Kidney (tissue), 14 donors: ENCODE results near the gene HHIPL2. TPM values are rescaled to one million over a fixed set of nuclear protein-coding genes. Genes with fewer than 3 reads are reported as not detected.

Source experiments
- DNase-seq, 5 donors: peaks; one replicate each; pipeline ENCODE4 v3.0.0-alpha.2; 2013 to 2020
- FAIRE-seq: peaks from 2 replicates; lab custom pipeline; 2012; peaks lifted over from hg19 to GRCh38; lab: Jason Lieb, UNC
- H3K27ac ChIP-seq, 2 donors: one replicate each; pipeline ENCODE4 v1.7.0; 2013; ENCODE audit warnings: low read depth in 2 of 2, low read length in 2 of 2, inconsistent platforms in 1 of 2
- H3K27me3 ChIP-seq: one replicate; pipeline ENCODE4 v1.7.1; 2013; ENCODE audit warnings: low read length, inconsistent platforms; ENCODE audit not compliant: control insufficient read depth, insufficient read depth
- H3K36me3 ChIP-seq, 3 donors: one replicate each; pipeline versions ENCODE4 v1.7.0 to v1.7.1; 2013; ENCODE audit warnings: low read length in 3 of 3, control low read depth in 1 of 3, inconsistent platforms in 1 of 3; ENCODE audit not compliant: insufficient read depth in 3 of 3, control insufficient read depth in 2 of 3
- H3K4me1 ChIP-seq, 3 donors: one replicate each; pipeline versions ENCODE4 v1.7.0 to v1.7.1; 2013; ENCODE audit warnings: low read length in 3 of 3, inconsistent platforms in 1 of 3, low read depth in 1 of 3; ENCODE audit not compliant: control insufficient read depth in 2 of 3, insufficient read depth in 2 of 3
- H3K4me3 ChIP-seq, 3 donors: one replicate each; pipeline versions ENCODE4 v1.7.0 to v1.8.1; 2013; ENCODE audit warnings: low read length in 3 of 3, control low read depth in 1 of 3, inconsistent platforms in 1 of 3
- H3K9ac ChIP-seq, 3 donors: one replicate each; pipeline versions ENCODE4 v1.7.0 to v1.7.1; 2013; ENCODE audit warnings: low read length in 3 of 3, control low read depth in 1 of 3, inconsistent platforms in 1 of 3
- H3K9me3 ChIP-seq, 3 donors: one replicate each; pipeline versions ENCODE4 v1.7.0 to v1.7.1; 2013; ENCODE audit warnings: low read length in 3 of 3, control low read depth in 1 of 3, inconsistent platforms in 1 of 3; ENCODE audit not compliant: control insufficient read depth in 2 of 3, insufficient read depth in 1 of 3
- intact Hi-C: fragments of 100-400 bp; cut with DNase I; formaldehyde crosslinking; loops from one replicate; pipeline ENCODE4 v1.11.1; 2022
- polyA plus RNA-seq: library from polyadenylated mRNA; stranded (reverse); fragments of 350-450 nt; fragmentation: Illumina TruSeq; extraction: RNeasy Lipid Tissue Mini Kit (QIAGEN cat#74804); gene quantifications from one replicate; pipeline ENCODE4 v1.2.3, GENCODE V29; 2014; ENCODE audit warnings: low read depth, low replicate concordance; ENCODE audit not compliant: insufficient read depth
- total RNA-seq: library from RNA; stranded (reverse); fragmentation: NEBNext Ultra II Directional; extraction: Animal tissue kit (Norgen Biotek cat#: 25700); gene quantifications from one replicate; pipeline ENCODE4 v1.2.1, GENCODE V29; 2021
- TF ChIP-seq, protein P1 (sequence below): IDR thresholded peaks from 3 replicates; pipeline ENCODE4 v1.5.1; 2012; ENCODE audit warnings: mild to moderate bottlenecking, moderate library complexity, borderline replicate concordance; ENCODE audit not compliant: insufficient read depth; ENCODE audit errors: extremely low read depth
- donor health status: control.
- donor health status: control.
- donor health status: control.
- donor health status: control.
- donor health status: control.
- donor health status: DM: yes; HTN: yes; CAD: no.
- donor health status: Normal renal cell carcinoma (clear cell type).

The HHIPL2 gene
- total and polyA plus RNA-seq, 2 donors from 2014 or later: 0.09 TPM; not detected in 1

DNA sequence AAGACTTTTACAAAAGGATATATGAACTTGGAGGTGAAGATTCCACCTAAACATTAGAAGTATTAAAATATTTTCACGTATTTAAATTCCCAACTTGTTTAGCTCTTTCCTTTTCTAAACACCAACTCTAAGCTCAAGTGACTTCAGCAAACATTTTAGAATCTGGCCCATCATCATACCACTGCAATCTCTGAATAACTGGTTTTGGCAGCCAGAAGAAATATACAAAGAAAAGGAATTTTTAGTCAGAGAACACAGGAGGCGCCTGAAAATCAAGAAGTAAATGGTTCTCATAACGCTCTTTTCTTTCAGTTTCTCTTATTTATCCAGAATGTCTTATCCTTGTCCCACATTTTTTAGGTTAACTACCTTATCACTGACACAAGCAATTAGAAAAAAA, 31.4 kb upstream of the HHIPL2 start:
- Histone ChIP-seq H3K9me3 (no peaks in the 10 kb centered on the region), H3K4me1 (no peaks in the 10 kb centered on the region), H3K27ac (no peak overlapping the region), H3K27me3 (no peaks in the 10 kb centered on the region), H3K9ac (no peak overlapping the region), H3K36me3 (peaks cover 0 to 7% (median 0%) of the 10 kb centered on the region in 3 donors), H3K4me3 (no peak overlapping the region)
- intact Hi-C loops: no loop called here
- FAIRE-seq (no peak), DNase-seq (no peak)
- TF ChIP-seq, protein P1, sequence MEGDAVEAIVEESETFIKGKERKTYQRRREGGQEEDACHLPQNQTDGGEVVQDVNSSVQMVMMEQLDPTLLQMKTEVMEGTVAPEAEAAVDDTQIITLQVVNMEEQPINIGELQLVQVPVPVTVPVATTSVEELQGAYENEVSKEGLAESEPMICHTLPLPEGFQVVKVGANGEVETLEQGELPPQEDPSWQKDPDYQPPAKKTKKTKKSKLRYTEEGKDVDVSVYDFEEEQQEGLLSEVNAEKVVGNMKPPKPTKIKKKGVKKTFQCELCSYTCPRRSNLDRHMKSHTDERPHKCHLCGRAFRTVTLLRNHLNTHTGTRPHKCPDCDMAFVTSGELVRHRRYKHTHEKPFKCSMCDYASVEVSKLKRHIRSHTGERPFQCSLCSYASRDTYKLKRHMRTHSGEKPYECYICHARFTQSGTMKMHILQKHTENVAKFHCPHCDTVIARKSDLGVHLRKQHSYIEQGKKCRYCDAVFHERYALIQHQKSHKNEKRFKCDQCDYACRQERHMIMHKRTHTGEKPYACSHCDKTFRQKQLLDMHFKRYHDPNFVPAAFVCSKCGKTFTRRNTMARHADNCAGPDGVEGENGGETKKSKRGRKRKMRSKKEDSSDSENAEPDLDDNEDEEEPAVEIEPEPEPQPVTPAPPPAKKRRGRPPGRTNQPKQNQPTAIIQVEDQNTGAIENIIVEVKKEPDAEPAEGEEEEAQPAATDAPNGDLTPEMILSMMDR: no peak

DNA sequence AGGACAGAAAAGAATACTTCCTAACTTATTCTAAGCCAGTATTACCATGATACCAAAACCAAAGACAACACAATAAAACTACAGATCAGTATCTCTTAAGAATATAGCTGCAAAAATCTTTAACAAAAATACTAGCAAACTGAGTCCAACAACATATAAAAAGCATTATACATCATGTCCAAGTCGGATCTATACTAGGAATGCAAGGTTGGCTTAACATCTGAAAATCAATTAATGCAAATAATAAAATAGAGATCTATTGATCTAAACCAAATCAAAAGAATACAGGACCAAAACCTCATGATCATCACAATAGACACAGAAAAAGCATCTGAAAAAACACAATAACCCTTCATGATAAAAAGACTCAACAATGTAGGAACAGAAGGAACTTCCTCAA, 22.9 kb upstream of the HHIPL2 start:
- FAIRE-seq (no peak), DNase-seq (no peak)
- Histone ChIP-seq H3K9me3 (no peaks in the 10 kb centered on the region), H3K9ac (no peak overlapping the region), H3K27me3 (no peaks in the 10 kb centered on the region), H3K27ac (no peak overlapping the region), H3K4me1 (no peaks in the 10 kb centered on the region), H3K4me3 (no peak overlapping the region), H3K36me3 (peaks cover 0 to 2% (median 0%) of the 10 kb centered on the region in 3 donors)
- intact Hi-C loops: no loop called here
- TF ChIP-seq, protein P1: no peak

DNA sequence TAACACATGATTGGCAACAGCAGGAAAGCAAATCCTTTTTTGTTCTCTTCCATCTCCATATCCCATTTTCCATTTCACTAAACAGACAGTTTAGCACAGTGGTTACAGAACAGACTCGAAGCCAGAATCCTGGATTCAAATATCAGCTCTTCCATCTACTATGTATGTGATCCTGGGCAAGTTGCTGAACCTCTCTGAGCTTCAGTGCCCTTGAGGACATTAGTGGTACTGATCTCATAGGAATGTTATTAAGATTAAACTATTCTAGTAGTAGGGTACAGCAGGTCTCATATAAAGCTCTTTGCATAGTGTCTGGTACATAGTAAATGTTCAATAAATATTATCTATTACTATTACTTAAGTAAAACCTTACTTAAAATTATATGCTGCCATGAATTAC, 13.8 kb upstream of the HHIPL2 start:
- no peak for DNase-seq
- TF ChIP-seq, protein P1: no peak
- Histone ChIP-seq H3K9ac (no peak overlapping the region), H3K4me1 (no peaks in the 10 kb centered on the region), H3K27ac (no peak overlapping the region), H3K36me3 (peaks cover 4 to 11% (median 9%) of the 10 kb centered on the region in 3 donors), H3K27me3 (no peaks in the 10 kb centered on the region), H3K4me3 (no peak overlapping the region), H3K9me3 (no peaks in the 10 kb centered on the region)
- no peak for FAIRE-seq
- intact Hi-C loops: no loop called here

DNA sequence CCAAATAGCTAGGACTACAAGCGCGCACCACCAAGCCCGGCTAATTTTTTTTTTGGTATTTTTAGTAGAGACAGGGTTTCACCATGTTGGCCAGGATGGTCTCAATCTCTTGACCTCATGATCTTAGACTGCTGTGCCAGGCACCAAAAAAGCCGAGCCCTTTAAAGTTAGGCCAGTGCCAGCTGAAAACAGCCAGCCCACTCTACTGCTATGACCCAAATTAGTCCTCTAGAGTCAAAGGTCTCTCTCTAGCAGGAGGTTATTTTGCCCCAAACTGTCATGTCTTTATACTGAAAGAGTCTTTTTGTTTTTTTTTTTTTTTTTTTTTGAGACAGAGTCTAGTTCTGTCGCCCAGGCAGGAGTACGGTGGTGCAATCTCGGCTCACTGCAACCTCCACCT, 9.7 kb upstream of the HHIPL2 start:
- Histone ChIP-seq H3K9me3 (no peaks in the 10 kb centered on the region), H3K27me3 (no peaks in the 10 kb centered on the region), H3K9ac (no peak overlapping the region), H3K36me3 (peaks cover 4 to 11% (median 8%) of the 10 kb centered on the region in 3 donors), H3K4me1 (no peaks in the 10 kb centered on the region), H3K4me3 (no peak overlapping the region), H3K27ac (no peak overlapping the region)
- TF ChIP-seq, protein P1: no peak
- intact Hi-C loops: no loop called here
- DNase-seq: no peak
- no peak for FAIRE-seq
